Measurements from ENCODE around the gene TXLNB. TPM values are rescaled to one million over a fixed set of nuclear protein-coding genes. Genes with fewer than 3 reads are reported as not detected.

Gene TXLNB
- total RNA-seq, 2 donors from 2014 or later: 0.22 to 0.29 TPM

DNA sequence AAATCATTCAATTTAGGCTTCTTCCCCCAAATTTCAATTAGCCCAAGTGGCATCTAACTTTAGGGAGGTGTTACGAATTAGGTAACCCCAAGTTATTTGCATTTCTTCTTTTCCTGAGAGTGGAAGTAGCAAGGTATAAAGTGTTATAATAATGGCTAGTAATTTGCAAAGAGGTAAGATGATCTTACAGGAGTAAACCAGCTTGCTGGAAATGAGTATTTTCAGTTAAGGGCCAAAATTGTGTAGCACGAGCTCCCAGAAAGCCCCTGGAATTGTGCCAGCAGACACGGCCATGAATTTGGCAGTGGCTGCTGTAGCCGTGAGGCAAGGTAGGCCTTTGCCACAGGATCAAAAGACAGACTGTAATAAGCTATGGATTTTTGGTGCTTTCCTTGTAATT, 44.7 kb upstream of the TXLNB start:
- H3K36me3 ChIP-seq: no peaks in the 10 kb centered on the region
- intact Hi-C loops (cut with DNase I): no loop called here
- H3K4me3 ChIP-seq: no peak overlapping the region
- no peaks in the 10 kb centered on the region for H3K9me3 ChIP-seq
- H3K9ac ChIP-seq (ENCODE audit: low read depth in 2 of 2, low read length in 2 of 2): no peak overlapping the region
- H3K27ac ChIP-seq: no peak overlapping the region
- no peaks in the 10 kb centered on the region for H3K27me3 ChIP-seq
- TF ChIP-seq, protein P1, sequence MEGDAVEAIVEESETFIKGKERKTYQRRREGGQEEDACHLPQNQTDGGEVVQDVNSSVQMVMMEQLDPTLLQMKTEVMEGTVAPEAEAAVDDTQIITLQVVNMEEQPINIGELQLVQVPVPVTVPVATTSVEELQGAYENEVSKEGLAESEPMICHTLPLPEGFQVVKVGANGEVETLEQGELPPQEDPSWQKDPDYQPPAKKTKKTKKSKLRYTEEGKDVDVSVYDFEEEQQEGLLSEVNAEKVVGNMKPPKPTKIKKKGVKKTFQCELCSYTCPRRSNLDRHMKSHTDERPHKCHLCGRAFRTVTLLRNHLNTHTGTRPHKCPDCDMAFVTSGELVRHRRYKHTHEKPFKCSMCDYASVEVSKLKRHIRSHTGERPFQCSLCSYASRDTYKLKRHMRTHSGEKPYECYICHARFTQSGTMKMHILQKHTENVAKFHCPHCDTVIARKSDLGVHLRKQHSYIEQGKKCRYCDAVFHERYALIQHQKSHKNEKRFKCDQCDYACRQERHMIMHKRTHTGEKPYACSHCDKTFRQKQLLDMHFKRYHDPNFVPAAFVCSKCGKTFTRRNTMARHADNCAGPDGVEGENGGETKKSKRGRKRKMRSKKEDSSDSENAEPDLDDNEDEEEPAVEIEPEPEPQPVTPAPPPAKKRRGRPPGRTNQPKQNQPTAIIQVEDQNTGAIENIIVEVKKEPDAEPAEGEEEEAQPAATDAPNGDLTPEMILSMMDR (IDR thresholded peaks at IDR 0.05): no peak
- H3K4me1 ChIP-seq: no peaks in the 10 kb centered on the region
- DNase-seq: no peak

DNA sequence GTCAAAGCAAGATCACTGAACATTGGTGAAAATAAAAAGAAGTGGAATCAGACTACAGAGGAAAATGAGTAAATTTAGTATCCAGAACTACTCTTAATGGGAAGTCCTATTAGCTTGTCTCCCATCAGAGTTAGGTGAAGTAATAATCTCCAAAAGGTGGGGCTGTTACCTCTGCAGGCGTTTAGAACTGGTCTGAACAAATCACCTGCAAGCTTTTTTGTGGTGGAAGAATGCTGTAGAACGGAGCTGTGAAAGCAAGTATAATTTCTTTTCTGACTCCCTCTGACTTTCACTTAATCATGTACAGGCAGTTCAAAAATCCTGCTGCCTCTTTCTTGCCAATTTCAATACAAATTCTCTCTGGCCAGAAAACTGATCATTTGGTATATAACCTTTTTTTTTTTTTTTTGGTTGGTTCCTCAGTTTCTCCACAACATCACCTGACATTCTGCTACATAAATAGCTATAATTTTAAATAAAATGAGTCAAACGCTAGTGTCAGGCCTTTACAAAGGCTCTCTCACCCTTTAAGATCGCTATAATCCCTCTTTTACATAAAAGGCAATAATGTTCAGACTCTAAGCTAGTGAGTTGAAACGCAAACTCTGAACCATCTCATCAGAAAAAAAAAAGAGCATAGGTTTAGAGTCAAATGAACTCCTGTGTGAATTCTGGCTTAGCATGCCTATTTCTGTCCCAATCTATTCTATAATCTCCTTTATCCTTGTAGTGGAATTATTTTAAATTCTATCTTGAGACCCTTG, 43.8 kb upstream of the TXLNB start:
- H3K9ac ChIP-seq (ENCODE audit: low read depth in 2 of 2, low read length in 2 of 2): no peak overlapping the region
- TF ChIP-seq, protein P1 (IDR thresholded peaks at IDR 0.05): no peak
- H3K4me3 ChIP-seq: no peak overlapping the region
- no peaks in the 10 kb centered on the region for H3K27me3 ChIP-seq
- H3K36me3 ChIP-seq: no peaks in the 10 kb centered on the region
- intact Hi-C loops (cut with DNase I): no loop called here
- H3K9me3 ChIP-seq: no peaks in the 10 kb centered on the region
- H3K4me1 ChIP-seq: no peaks in the 10 kb centered on the region
- H3K27ac ChIP-seq: no peak overlapping the region
- DNase-seq: no peak

- Histone ChIP-seq H3K9ac (ENCODE audit: low read depth in 2 of 2, low read length in 2 of 2) (no peak overlapping the region), H3K27me3 (no peaks in the 10 kb centered on the region), H3K9me3 (no peaks in the 10 kb centered on the region), H3K4me1 (no peaks in the 10 kb centered on the region), H3K36me3 (no peaks in the 10 kb centered on the region), H3K27ac (no peak overlapping the region), H3K4me3 (no peak overlapping the region)
- intact Hi-C loops (cut with DNase I): no loop called here
- TF ChIP-seq, protein P1 (IDR thresholded peaks at IDR 0.05): no peak
- DNase-seq: no peak
Observed at GRCh38 chr6:139334806-139335446, 43.1 kb upstream of the TXLNB start.

- no peak for DNase-seq
- no peak overlapping the region for H3K4me3 ChIP-seq
- no peaks in the 10 kb centered on the region for H3K36me3 ChIP-seq
- no peaks in the 10 kb centered on the region for H3K4me1 ChIP-seq
- intact Hi-C loops (cut with DNase I): no loop called here
- no peaks in the 10 kb centered on the region for H3K27me3 ChIP-seq
- no peak overlapping the region for H3K27ac ChIP-seq
- H3K9me3 ChIP-seq: no peaks in the 10 kb centered on the region
- H3K9ac ChIP-seq (ENCODE audit: low read depth in 2 of 2, low read length in 2 of 2): no peak overlapping the region
- TF ChIP-seq, protein P1 (IDR thresholded peaks at IDR 0.05): no peak
Observed at GRCh38 chr6:139330826-139331500, 39.2 kb upstream of the TXLNB start.

GRCh38 chr6:139330306-139330705, 38.5 kb upstream of the TXLNB start:
- Histone ChIP-seq H3K27ac (no peak overlapping the region), H3K27me3 (no peaks in the 10 kb centered on the region), H3K9me3 (no peaks in the 10 kb centered on the region), H3K36me3 (no peaks in the 10 kb centered on the region), H3K9ac (ENCODE audit: low read depth in 2 of 2, low read length in 2 of 2) (no peak overlapping the region), H3K4me3 (no peak overlapping the region), H3K4me1 (no peaks in the 10 kb centered on the region)
- intact Hi-C loops (cut with DNase I): no loop called here
- TF ChIP-seq, protein P1 (IDR thresholded peaks at IDR 0.05): no peak
- no peak for DNase-seq

Measured in colonic mucosa (tissue), 4 donors.